Hepatocyte (in vitro differentiated cells): ENCODE measurements around the gene PAPPA. TPM values are rescaled to one million over a fixed set of nuclear protein-coding genes. Genes with fewer than 3 reads are reported as not detected.

Source experiments
- DNase-seq: peaks from one replicate; pipeline ENCODE4 v3.0.0-alpha.2; 2016; ENCODE audit warnings: low spot score
- H2AFZ ChIP-seq: fragments of 200-600 bp; sonication (generic); 2 replicates; pipeline ENCODE4 v1.6.0; 2016; ENCODE audit warnings: antibody characterized with exemption, mild to moderate bottlenecking
- H3K27ac ChIP-seq: fragments of 200-600 bp; sonication (generic); 2 replicates; pipeline ENCODE4 v1.5.1; 2016; ENCODE audit warnings: mild to moderate bottlenecking
- H3K27me3 ChIP-seq: fragments of 200-600 bp; sonication (generic); 2 replicates; pipeline ENCODE4 v1.6.1; 2016
- H3K36me3 ChIP-seq: fragments of 200-600 bp; sonication (generic); replicated peaks from 2 replicates; pipeline ENCODE4 v1.5.1; 2016; ENCODE audit warnings: low read depth; ENCODE audit not compliant: insufficient read depth
- H3K4me1 ChIP-seq: fragments of 200-600 bp; sonication (generic); 2 replicates; pipeline ENCODE4 v1.5.1; 2016; ENCODE audit warnings: mild to moderate bottlenecking, moderate library complexity; ENCODE audit not compliant: insufficient read depth
- H3K4me2 ChIP-seq: fragments of 200-600 bp; sonication (generic); 2 replicates; pipeline ENCODE4 v1.6.0; 2016
- H3K4me3 ChIP-seq: fragments of 200-600 bp; sonication (generic); 2 replicates; pipeline ENCODE4 v1.5.1; 2016; ENCODE audit warnings: mild to moderate bottlenecking
- H3K79me2 ChIP-seq: fragments of 200-600 bp; sonication (generic); 2 replicates; pipeline ENCODE4 v1.6.0; 2017; ENCODE audit warnings: mild to moderate bottlenecking
- H3K9me2 ChIP-seq: fragments of 200-600 bp; sonication (generic); replicated peaks from 2 replicates; pipeline ENCODE4 v1.6.0; 2017; ENCODE audit warnings: mild to moderate bottlenecking; ENCODE audit not compliant: insufficient read depth
- H3K9me3 ChIP-seq: fragments of 200-600 bp; sonication (generic); 2 replicates; pipeline ENCODE4 v1.5.1; 2016; ENCODE audit warnings: low read depth, mild to moderate bottlenecking
- H4K20me1 ChIP-seq: fragments of 200-600 bp; sonication (generic); 2 replicates; pipeline ENCODE4 v1.6.0; 2016; ENCODE audit warnings: mild to moderate bottlenecking; ENCODE audit not compliant: insufficient read depth, poor library complexity, severe bottlenecking
- CTCF ChIP-seq: fragments of 200-600 bp; sonication (generic); IDR thresholded peaks from 2 replicates; pipeline ENCODE4 v1.5.1; 2016; ENCODE audit warnings: antibody characterized with exemption, mild to moderate bottlenecking; ENCODE audit not compliant: poor library complexity
- EZH2 ChIP-seq: fragments of 200-600 bp; sonication (generic); IDR thresholded peaks from 2 replicates; pipeline ENCODE4 v1.6.1; 2016; ENCODE audit warnings: antibody characterized with exemption, mild to moderate bottlenecking, borderline replicate concordance
- EZH2phosphoT487 ChIP-seq: fragments of 200-600 bp; sonication (generic); IDR thresholded peaks from one replicate; pipeline ENCODE4 v1.6.1; 2018; ENCODE audit warnings: antibody characterized with exemption, mild to moderate bottlenecking, low read depth, moderate library complexity; ENCODE audit not compliant: unreplicated experiment, severe bottlenecking
- WGBS: methylation state at CpG from one replicate; pipeline ENCODE4 v1.1.6; 2016; ENCODE audit warnings: low lambda C conversion rate; ENCODE audit errors: missing lambda C conversion rate; 5-methylcytosine and 5-hydroxymethylcytosine counted together
- polyA plus RNA-seq: library from polyadenylated mRNA; unstranded; fragments of >200 nt; fragmentation: Nextera tagmentation; extraction: Ambion mirVana; gene quantifications from 2 replicates; pipeline ENCODE4 v1.2.1, GENCODE V29; 2016
- total RNA-seq: library from RNA; depleted of rRNA; stranded (reverse); fragments of >200 nt; gene quantifications from 2 replicates; pipeline ENCODE4 v1.2.3, GENCODE V29; 2014

The PAPPA gene
- total and polyA plus RNA-seq, 2 experiments from 2014 or later = 2.8 to 12.3 TPM

DNA sequence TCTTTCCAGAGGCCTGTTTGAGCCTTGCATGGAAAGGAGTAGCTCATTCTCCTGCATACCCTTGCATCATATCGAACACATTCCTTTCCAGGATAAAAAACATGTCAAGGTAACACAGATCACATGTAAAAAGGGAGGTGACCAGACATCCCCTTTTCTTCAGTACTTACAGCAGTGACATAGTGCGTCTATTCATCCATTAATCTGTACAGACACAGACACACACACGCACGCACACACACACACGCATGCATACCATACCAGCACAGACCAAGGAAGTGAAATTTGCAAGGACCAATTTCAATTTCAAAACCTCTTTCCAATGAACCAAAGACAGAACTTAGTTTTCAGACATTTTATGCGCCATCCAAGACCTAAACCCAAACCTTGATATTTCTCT lies 256.0 kb downstream of the PAPPA start:
- H3K9me2 ChIP-seq = no peaks in the 10 kb centered on the region
- H3K9me3 ChIP-seq = no peaks in the 10 kb centered on the region
- H3K27ac ChIP-seq = no peak overlapping the region
- no peak overlapping the region for H3K4me3 ChIP-seq
- TF ChIP-seq EZH2 (no peak), CTCF (no peak), EZH2phosphoT487 (no peak)
- H4K20me1 ChIP-seq = no peaks in the 10 kb centered on the region
- H3K4me2 ChIP-seq = no peak overlapping the region
- H3K79me2 ChIP-seq = no peaks in the 10 kb centered on the region
- DNase-seq = no peak
- H3K4me1 ChIP-seq = no peaks in the 10 kb centered on the region
- H3K36me3 ChIP-seq = no peaks in the 10 kb centered on the region
- WGBS = 92% methylated on average over 6 of the region's 6 CpGs
- H3K27me3 ChIP-seq = no peaks in the 10 kb centered on the region
- H2AFZ ChIP-seq = no peak overlapping the region

DNA sequence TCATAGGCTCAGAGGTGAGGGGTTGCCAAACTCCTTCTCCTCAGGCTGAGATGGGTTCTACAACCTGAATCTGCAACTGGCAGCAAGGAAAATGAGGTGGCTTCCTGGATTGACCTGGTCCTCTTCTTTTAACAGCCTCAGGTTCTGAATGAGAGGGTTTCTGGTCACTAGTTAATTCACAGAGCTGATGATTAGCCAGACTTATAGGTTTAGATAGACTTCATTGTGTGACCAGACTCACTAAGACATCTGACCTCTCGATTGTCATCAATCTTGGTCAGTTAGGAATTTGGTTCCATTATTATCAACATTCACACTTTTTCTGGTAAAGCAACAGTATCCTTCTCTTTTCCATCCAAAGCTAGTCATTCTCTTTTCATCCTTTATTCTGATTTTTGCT lies 257.9 kb downstream of the PAPPA start:
- no peak for TF ChIP-seq CTCF
- TF ChIP-seq EZH2phosphoT487 = no peak
- TF ChIP-seq EZH2 = no peak
- Histone ChIP-seq H3K79me2 (no peaks in the 10 kb centered on the region), H3K9me2 (no peaks in the 10 kb centered on the region), H3K27ac (no peak overlapping the region), H3K4me1 (no peaks in the 10 kb centered on the region), H3K27me3 (no peaks in the 10 kb centered on the region), H3K4me2 (no peak overlapping the region), H3K9me3 (no peaks in the 10 kb centered on the region), H4K20me1 (no peaks in the 10 kb centered on the region), H3K36me3 (no peaks in the 10 kb centered on the region), H3K4me3 (no peak overlapping the region), H2AFZ (no peak overlapping the region)
- DNase-seq = no peak
- WGBS = 72% methylated on average over 1 of the region's 1 CpG

- 46% methylated on average over 2 of the region's 2 CpGs for WGBS
- Histone ChIP-seq H3K9me2 (no peaks in the 10 kb centered on the region), H4K20me1 (no peaks in the 10 kb centered on the region), H3K4me3 (no peak overlapping the region), H3K27me3 (no peaks in the 10 kb centered on the region), H3K27ac (no peak overlapping the region), H3K4me2 (no peak overlapping the region), H3K9me3 (no peaks in the 10 kb centered on the region), H2AFZ (no peak overlapping the region), H3K4me1 (no peaks in the 10 kb centered on the region), H3K36me3 (no peaks in the 10 kb centered on the region), H3K79me2 (no peaks in the 10 kb centered on the region)
- TF ChIP-seq EZH2phosphoT487 = no peak
- no peak for TF ChIP-seq EZH2
- TF ChIP-seq CTCF = no peak
- DNase-seq = no peak
These were observed 260.8 kb downstream of the PAPPA start for GRCh38 chr9:116414374-116414773.

GRCh38 chr9:116416421-116416820 lies 262.8 kb downstream of the PAPPA start:
- Histone ChIP-seq H2AFZ (no peak overlapping the region), H3K9me2 (no peaks in the 10 kb centered on the region), H3K36me3 (no peaks in the 10 kb centered on the region), H3K4me1 (peaks cover 3% of the 10 kb centered on the region), H3K79me2 (no peaks in the 10 kb centered on the region), H3K27me3 (no peaks in the 10 kb centered on the region), H3K4me3 (no peak overlapping the region), H3K27ac (no peak overlapping the region), H3K4me2 (no peak overlapping the region), H4K20me1 (no peaks in the 10 kb centered on the region), H3K9me3 (no peaks in the 10 kb centered on the region)
- DNase-seq = no peak
- TF ChIP-seq EZH2phosphoT487 (no peak), EZH2 (no peak), CTCF (no peak)
- 96% methylated on average over 1 of the region's 1 CpG for WGBS
